ENCODE results near the gene ATP2B1.

ATP2B1 gene

GRCh38 chr12:89731614-89732013 is 23.0 kb upstream of the ATP2B1 start:
- H3K4me1 Mint-ChIP-seq (ENCODE audit: low read depth) = peaks cover 9% of the 10 kb centered on the region
- H3K9me3 Mint-ChIP-seq (ENCODE audit: low read depth) = peaks cover 7% of the 10 kb centered on the region
- H3K27ac Mint-ChIP-seq = no peak overlapping the region
- H3K27me3 Mint-ChIP-seq = no peaks in the 10 kb centered on the region
- H3K4me3 Mint-ChIP-seq = no peak overlapping the region
- H3K36me3 Mint-ChIP-seq = peaks cover 6% of the 10 kb centered on the region

- H3K27ac Mint-ChIP-seq = no peak overlapping the region
- H3K9me3 Mint-ChIP-seq (ENCODE audit: low read depth) = peaks cover 7% of the 10 kb centered on the region
- H3K4me3 Mint-ChIP-seq = no peak overlapping the region
- H3K4me1 Mint-ChIP-seq (ENCODE audit: low read depth) = peaks cover 9% of the 10 kb centered on the region
- H3K27me3 Mint-ChIP-seq = no peaks in the 10 kb centered on the region
- H3K36me3 Mint-ChIP-seq = peaks cover 6% of the 10 kb centered on the region
Observed at GRCh38 chr12:89731089-89731488, 22.5 kb upstream of the ATP2B1 start.

GRCh38 chr12:89729946-89730459 is 21.4 kb upstream of the ATP2B1 start:
- H3K36me3 Mint-ChIP-seq = no peaks in the 10 kb centered on the region
- H3K4me3 Mint-ChIP-seq = no peak overlapping the region
- H3K27ac Mint-ChIP-seq = no peak overlapping the region

GRCh38 chr12:89723276-89723675 is 14.6 kb upstream of the ATP2B1 start:
- Mint-ChIP-seq H3K4me1 (ENCODE audit: low read depth) (peaks cover 2% of the 10 kb centered on the region), H3K36me3 (peaks cover 3% of the 10 kb centered on the region), H3K9me3 (ENCODE audit: low read depth) (peaks cover 3% of the 10 kb centered on the region), H3K27ac (no peak overlapping the region), H3K27me3 (no peaks in the 10 kb centered on the region), H3K4me3 (no peak overlapping the region)

More at GRCh38 chr12:89729946-89730459, 21.4 kb upstream of the ATP2B1 start:
- H3K4me1 Mint-ChIP-seq (ENCODE audit: low read depth) = peaks cover 9% of the 10 kb centered on the region
- H3K9me3 Mint-ChIP-seq (ENCODE audit: low read depth) = peaks cover 7% of the 10 kb centered on the region
- no peaks in the 10 kb centered on the region for H3K27me3 Mint-ChIP-seq

GRCh38 chr12:89721291-89721987 is 12.8 kb upstream of the ATP2B1 start:
- no peak overlapping the region for H3K27ac Mint-ChIP-seq
- no peaks in the 10 kb centered on the region for H3K27me3 Mint-ChIP-seq
- H3K4me3 Mint-ChIP-seq = no peak overlapping the region
- no peaks in the 10 kb centered on the region for H3K4me1 Mint-ChIP-seq (ENCODE audit: low read depth)
- peaks cover 10% of the 10 kb centered on the region for H3K36me3 Mint-ChIP-seq
- H3K9me3 Mint-ChIP-seq (ENCODE audit: low read depth) = no peaks in the 10 kb centered on the region

GRCh38 chr12:89717759-89718523 is 9.3 kb upstream of the ATP2B1 start:
- H3K27ac Mint-ChIP-seq = no peak overlapping the region
- no peak overlapping the region for H3K4me3 Mint-ChIP-seq
- H3K36me3 Mint-ChIP-seq = peaks cover 10% of the 10 kb centered on the region

GRCh38 chr12:89712706-89713105 is 4.1 kb upstream of the ATP2B1 start:
- Mint-ChIP-seq H3K4me3 (no peak overlapping the region), H3K9me3 (ENCODE audit: low read depth) (peaks cover 13% of the 10 kb centered on the region), H3K36me3 (peaks cover 7% of the 10 kb centered on the region), H3K27ac (no peak overlapping the region), H3K4me1 (ENCODE audit: low read depth) (peaks cover 11% of the 10 kb centered on the region), H3K27me3 (no peaks in the 10 kb centered on the region)

More at GRCh38 chr12:89717759-89718523, 9.3 kb upstream of the ATP2B1 start:
- H3K4me1 Mint-ChIP-seq (ENCODE audit: low read depth) = no peaks in the 10 kb centered on the region
- no peaks in the 10 kb centered on the region for H3K27me3 Mint-ChIP-seq
- peaks cover 13% of the 10 kb centered on the region for H3K9me3 Mint-ChIP-seq (ENCODE audit: low read depth)

- Mint-ChIP-seq H3K9me3 (ENCODE audit: low read depth) (peaks cover 13% of the 10 kb centered on the region), H3K4me1 (ENCODE audit: low read depth) (peaks cover 23% of the 10 kb centered on the region), H3K27me3 (no peaks in the 10 kb centered on the region), H3K27ac (no peak overlapping the region), H3K4me3 (peak overlapping the region; percentile 90), H3K36me3 (no peaks in the 10 kb centered on the region)
Observed at GRCh38 chr12:89710873-89711750, 2.5 kb upstream of the ATP2B1 start.

- no peaks in the 10 kb centered on the region for H3K36me3 Mint-ChIP-seq
- no peaks in the 10 kb centered on the region for H3K27me3 Mint-ChIP-seq
- H3K27ac Mint-ChIP-seq = peak overlapping the region; percentile 90
- peaks cover 9% of the 10 kb centered on the region for H3K9me3 Mint-ChIP-seq (ENCODE audit: low read depth)
- peaks cover 31% of the 10 kb centered on the region for H3K4me1 Mint-ChIP-seq (ENCODE audit: low read depth)
- peak overlapping the region; percentile 90 for H3K4me3 Mint-ChIP-seq
Observed at GRCh38 chr12:89709995-89710872, 1.6 kb upstream of the ATP2B1 start.

GRCh38 chr12:89709157-89709994 is 738 bp upstream of the ATP2B1 start:
- H3K27me3 Mint-ChIP-seq = no peaks in the 10 kb centered on the region

GRCh38 chr12:89707703-89708564 is 704 bp downstream of the ATP2B1 start:
- Mint-ChIP-seq H3K27ac (peak overlapping the region; percentile 84), H3K4me1 (ENCODE audit: low read depth) (peaks cover 50% of the 10 kb centered on the region), H3K9me3 (ENCODE audit: low read depth) (no peaks in the 10 kb centered on the region), H3K4me3 (peak overlapping the region; percentile 92), H3K27me3 (no peaks in the 10 kb centered on the region), H3K36me3 (no peaks in the 10 kb centered on the region)

More at GRCh38 chr12:89709157-89709994, 738 bp upstream of the ATP2B1 start:
- Mint-ChIP-seq H3K4me1 (ENCODE audit: low read depth) (peaks cover 39% of the 10 kb centered on the region), H3K4me3 (peak overlapping the region; percentile 90), H3K36me3 (no peaks in the 10 kb centered on the region), H3K27ac (peak overlapping the region; percentile 90), H3K9me3 (ENCODE audit: low read depth) (peaks cover under 1% of the 10 kb centered on the region)

GRCh38 chr12:89706986-89707702 is 1.5 kb downstream of the ATP2B1 start:
- no peaks in the 10 kb centered on the region for H3K27me3 Mint-ChIP-seq
- no peaks in the 10 kb centered on the region for H3K36me3 Mint-ChIP-seq
- peak overlapping the region; percentile 84 for H3K27ac Mint-ChIP-seq
- peak overlapping the region; percentile 92 for H3K4me3 Mint-ChIP-seq
- H3K9me3 Mint-ChIP-seq (ENCODE audit: low read depth) = no peaks in the 10 kb centered on the region
- peaks cover 55% of the 10 kb centered on the region for H3K4me1 Mint-ChIP-seq (ENCODE audit: low read depth)

Measured in activated naive CD8-positive, alpha-beta T cell (primary cell).